Sciatic nerve (tissue), 2 donors: ENCODE results near the gene ANAPC1. TPM values are rescaled to one million over a fixed set of nuclear protein-coding genes. Genes with fewer than 3 reads are reported as not detected.
"Not testable (repeated sequence)": the region's sequence is repeated elsewhere in the genome, so short reads cannot be mapped to it uniquely, and the experiment has no call there.

Experiments
- ATAC-seq: fragments of 200-7000 bp; cut with Tn5 transposase; one replicate; pipeline ENCODE4 v1.9.1; 2020; ENCODE audit warnings: mild to moderate bottlenecking, moderate library complexity
- DNase-seq: peaks from one replicate; pipeline ENCODE4 v3.0.0-alpha.2; 2020; ENCODE audit warnings: low spot score
- intact Hi-C: fragments of 100-400 bp; cut with DNase I; formaldehyde crosslinking; loops from one replicate; pipeline ENCODE4 v1.14.2; 2022
- total RNA-seq: library from RNA; stranded (reverse); fragmentation: NEBNext Ultra II Directional; extraction: Animal tissue kit (Norgen Biotek cat#: 25700); gene quantifications from one replicate; pipeline ENCODE4 v1.2.1, GENCODE V29; 2021
- donor health status: DM: no; HTN: no; CAD: no.
- donor health status: DM: no; HTN: no; CAD: no.

ANAPC1 gene
- total RNA-seq, 1 donor from 2014 or later: 35.6 TPM

DNA sequence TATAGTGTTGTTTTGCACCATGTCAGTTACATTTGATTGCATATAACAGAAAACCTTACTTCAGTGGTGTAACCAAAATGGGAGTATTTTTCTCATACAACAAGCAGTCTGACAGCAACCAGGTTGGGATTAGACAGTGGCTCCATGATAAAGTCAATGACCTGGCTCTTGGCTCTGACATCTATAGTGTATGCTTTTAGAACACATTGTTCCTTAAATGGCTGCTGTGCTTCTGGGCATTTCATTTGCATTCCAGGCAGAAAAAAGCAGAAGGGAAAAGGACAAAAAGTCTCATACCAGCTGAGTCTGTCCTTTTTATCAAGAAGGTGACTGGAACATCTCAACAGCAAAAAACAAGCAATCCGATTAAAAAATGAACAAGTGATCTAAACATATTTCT lies 24.6 kb upstream of the ANAPC1 start:
- intact Hi-C loops: no loop called here
- DNase-seq (no peak), ATAC-seq (no peak)

DNA sequence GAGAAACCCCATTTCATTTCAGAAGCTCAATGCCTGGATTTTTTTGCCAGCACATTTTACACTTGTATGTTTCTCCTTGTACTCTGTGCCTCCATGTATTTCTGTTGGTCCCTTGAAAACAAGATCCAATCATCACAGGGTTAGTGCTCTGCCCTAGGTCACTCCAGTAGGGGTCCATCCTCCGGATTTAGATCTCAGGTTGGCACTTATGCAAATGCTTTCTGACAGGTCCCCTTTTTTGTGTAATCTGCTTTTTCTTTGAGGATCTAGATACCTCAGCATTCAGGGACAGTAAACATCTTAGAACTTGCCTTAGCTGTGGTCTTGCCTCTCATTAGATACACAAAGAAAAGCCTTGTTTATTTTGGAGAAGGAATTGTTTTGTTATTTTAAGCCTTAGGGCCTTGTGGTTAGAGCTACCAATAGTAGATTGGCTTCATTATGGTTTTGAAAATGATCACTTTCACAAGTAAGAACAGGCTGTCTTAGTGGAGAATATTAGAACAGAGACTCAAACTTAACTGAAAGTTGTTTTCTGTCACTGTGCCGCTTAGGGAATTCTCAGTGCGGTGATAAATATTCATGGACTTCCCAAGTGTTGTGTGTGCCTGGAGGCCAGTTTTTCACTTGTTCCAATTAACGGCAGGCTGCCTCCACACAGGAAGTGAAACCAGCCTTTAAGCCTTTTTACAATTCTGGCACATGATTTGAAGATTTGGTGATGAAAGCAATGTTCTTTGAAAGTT lies 22.2 kb upstream of the ANAPC1 start:
- DNase-seq (no peak), ATAC-seq (peak; percentile 87)
- intact Hi-C loops: no loop called here

DNA sequence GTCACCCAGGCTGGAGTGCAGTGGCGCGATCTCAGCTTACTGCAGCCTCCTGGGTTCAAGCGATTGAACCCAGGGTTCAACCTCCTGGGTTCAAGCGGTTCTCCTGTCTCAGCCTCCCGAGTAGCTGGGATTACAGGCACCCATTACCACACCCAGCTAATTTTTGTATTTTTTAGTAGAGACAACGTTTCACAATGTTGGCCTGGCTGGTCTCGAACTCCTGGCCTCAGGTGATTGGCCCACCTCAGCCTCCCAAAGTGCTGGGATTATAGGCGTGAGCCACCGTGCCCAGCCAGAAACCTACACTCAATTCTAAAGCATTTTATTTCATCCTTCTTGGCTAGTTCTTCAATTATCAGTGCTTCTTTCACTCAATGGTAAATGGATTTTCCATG lies 21.5 kb upstream of the ANAPC1 start:
- intact Hi-C loops, ATAC-seq, DNase-seq: not testable (repeated sequence)

DNA sequence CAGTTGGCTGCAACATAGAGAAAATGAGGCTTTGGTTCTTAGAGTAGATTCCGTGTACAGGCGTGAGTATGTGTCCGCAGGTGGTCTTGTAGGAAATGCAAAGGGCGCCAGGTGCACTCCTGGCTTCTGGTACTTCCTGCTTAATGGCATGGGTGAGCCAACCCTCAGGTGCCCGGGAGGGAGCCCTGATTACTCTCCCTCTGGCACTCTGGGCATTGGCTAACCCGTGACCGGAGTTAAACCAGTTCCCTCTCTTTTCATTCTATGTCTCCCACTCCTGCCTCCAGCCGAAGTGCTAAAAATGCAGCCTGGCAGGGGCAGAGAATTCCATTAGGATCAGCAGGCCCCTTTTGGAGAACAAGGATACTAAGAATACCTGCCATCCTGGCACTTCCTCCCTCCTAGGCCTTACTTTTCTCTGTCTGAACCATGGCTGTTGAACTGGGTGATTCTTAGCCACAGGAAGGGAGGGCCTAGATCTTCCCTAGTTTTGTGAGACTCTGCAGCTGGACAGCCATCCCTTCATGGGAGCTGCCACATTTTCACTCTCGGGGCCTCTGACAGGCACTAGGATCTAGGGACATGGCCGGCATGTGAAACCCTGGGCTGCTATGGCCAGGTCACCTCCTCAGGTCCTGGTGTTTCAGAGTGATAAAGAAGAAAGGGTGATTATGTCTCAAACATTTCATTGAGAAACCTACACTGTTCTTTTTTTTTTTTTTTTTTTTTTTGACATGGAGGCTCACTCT lies 20.9 kb upstream of the ANAPC1 start:
- DNase-seq (no peak), ATAC-seq (no peak)
- intact Hi-C loops: no loop called here

DNA sequence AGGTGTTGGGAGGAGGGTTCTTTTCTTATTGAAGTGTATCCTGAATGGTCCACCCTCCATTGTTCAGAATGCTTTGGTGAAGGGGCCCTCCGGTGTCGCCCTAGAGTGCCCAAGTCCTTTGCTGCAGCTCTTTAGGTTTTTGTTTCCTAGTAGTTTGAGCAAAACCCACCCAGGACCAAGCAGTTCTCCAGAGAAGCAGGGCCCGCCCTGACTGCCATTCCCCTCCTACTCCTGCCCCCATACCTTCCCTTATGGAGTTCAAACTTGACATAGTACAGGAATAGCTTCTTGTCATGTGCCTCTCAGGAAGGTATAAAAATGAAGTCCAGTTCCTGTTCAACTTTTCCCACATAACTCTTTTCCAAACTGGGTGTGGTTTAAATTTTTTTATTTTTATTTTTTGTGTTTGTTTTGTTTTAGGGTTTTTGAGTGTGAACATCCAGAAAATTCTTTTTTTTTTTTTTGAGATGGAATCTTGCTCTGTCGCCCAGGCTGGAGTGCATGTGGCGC lies 20.0 kb upstream of the ANAPC1 start:
- ATAC-seq (no peak), DNase-seq (no peak)
- intact Hi-C loops: no loop called here

DNA sequence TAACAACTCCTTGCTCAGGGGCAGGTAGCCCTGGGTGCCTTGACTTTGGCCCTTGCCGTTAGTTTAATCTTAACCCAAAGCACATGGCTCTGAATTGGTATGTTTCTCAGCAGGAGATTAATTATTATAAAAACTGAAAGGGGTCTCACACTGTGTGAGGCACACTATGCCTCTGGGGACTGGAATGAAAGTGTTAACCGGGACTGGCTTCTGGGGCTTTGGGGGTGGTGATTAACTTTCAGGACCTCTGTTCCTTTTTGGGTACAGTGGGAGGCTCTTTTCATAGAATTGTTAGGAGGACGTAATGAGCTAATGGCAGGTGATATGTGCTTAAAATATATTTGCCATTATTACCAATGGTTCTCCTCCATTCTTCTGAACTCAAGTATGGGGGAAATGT lies 19.5 kb upstream of the ANAPC1 start:
- intact Hi-C loops: no loop called here
- DNase-seq (no peak), ATAC-seq (no peak)

DNA sequence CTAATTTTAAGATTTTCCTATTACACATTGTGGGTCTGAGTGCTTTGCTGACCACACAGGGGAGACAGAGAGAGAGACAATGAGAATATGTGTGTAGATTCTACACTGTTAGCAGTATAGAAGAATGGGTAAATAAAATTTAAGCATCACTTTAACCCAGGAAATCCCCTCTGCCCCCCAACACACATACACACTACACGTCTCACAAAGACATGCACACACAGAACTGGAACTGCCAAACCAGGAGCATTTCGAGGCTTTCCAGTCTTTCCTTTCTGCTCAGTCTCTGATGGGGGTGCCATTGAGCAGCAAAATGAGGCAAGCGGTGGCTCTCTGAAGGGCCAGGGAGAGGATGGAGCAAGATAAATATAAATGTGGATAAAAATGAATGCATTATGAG lies 16.9 kb upstream of the ANAPC1 start:
- intact Hi-C loops: no loop called here
- no peak for DNase-seq
- no peak for ATAC-seq

DNA sequence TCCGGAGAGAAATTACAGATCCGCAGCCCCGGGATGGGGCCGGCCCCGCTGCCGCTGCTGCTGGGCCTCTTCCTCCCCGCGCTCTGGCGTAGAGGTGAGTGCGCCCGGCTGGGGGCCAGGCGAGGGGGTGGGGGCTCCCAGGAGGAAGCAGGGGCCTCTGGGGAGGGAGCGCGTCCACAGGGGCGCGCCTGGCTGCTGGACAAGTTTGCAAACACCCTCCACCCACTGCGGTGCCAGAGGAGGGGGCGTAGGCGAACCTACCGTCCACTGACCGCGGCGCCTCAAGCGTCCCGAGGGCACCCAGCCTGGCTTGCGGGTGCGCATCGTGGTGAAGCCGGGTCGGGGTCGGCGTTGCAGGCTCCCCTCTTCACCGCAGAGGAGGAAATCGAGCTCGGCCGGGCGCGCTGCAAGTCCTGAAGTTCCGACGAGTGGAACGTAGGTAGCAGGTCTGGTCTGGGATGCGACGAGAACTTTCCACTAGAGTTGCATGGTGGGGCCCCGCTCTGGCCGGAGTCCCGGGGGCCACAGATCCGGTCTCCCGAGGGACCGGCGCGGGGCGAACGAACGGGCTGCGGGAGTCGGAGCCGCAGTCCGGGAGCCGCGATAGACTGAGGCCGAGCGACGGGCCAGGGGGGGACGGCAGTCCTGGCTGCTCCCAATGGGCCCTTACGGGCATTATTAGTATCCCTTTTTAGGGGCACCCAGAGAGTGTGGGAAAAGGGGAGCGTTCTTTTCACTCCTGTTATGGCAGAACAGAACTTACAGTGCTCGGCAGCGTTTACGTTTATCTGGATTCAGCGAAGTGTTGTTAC lies 14.9 kb upstream of the ANAPC1 start:
- peak; percentile 29 for ATAC-seq
- intact Hi-C loops: loop anchor here (5.0 kb wide), 1 partner anchor 148 kb away; no protein-coding TSS in a partner anchor
- DNase-seq: peak; percentile 71

DNA sequence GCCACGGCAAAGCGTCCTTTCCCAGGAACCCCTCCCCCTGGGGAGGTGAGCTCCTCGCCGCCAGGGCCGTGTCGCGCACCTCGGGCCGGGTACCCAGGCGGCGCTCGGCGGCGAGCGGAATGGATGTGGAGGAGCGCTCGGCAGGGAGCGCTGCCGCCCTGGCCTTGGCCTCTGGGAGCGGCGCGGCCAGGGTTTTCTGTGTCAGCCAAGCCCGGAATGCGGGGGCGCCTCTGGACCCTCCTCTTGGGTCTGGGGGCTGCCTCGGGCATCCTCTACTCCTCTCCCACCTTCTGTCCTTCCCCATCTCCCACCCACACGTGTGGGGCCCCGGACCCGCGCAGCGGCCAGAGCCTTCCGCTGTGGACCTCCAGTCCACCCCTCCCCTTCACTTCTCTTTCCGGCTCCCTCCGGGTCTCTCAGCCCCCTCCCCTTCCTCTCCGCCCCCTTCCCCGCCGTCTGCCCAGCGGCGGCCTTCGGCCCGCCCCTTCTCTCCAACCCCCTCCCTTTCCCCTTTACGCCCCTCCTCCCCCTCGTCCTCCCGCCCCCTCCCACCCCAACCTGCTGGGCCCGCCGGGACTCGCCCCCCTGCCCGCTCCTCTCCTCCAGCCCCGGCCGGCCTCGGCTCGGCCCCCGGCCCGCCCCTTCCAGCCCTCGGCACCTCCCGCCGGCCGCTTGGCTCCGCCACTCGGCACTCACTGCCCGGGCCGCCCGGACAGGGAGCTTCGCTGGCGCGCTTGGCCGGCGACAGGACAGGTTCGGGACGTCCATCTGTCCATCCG lies 14.1 kb upstream of the ANAPC1 start, which contains the start of gene MERTK:
MERTK (plus strand) TSS at position 684 of the 779 bp plus-strand sequence. CDS start 129 bp downstream, outside the sequence.
- DNase-seq: peak; percentile 89

DNA sequence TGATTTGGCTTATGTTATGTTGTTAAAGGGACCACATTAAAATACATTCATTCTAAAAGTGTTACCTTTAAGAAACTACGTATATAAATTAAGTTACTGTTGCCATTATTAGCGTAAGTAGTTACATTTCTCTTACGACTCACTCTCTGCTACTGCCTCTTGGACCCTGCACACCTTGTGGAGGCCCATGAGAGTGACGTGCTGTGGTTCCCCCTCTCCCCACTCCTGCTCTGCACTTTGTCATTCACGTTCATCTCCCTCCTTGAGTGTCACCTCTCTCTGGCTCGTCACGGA lies 13.6 kb upstream of the ANAPC1 start:
- ATAC-seq: peak; percentile 1

More for the DNA sequence above, 14.1 kb upstream of the ANAPC1 start, which contains the start of gene MERTK:
- intact Hi-C loops: loop anchor here (5.0 kb wide), 1 partner anchor 149 kb away; no protein-coding TSS in a partner anchor
- peak; percentile 90 for ATAC-seq

DNA sequence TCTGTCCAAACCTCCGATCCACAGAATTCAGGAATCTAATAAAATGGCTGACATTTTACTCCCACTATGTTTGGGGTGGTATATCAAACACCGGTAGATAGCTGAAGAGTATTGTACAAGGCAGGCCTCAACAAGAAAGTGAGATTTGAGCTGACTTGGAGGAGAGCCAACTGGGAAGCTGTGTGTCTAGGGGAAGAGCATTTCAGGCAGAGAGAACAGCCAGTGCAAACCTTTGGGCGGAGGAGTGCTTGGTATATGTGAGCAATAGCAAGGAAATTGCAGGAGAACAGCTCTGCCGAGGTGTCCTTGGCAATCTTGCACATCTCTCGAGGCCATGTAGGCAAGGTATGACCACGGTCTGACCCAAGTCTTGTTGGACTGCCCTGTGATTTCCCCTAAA lies 12.6 kb upstream of the ANAPC1 start:
- ATAC-seq (no peak), DNase-seq (no peak)
- intact Hi-C loops: loop anchor here (5.0 kb wide), 1 partner anchor 151 kb away; no protein-coding TSS in a partner anchor

More for the DNA sequence above, 13.6 kb upstream of the ANAPC1 start:
- intact Hi-C loops: loop anchor here (5.0 kb wide), 1 partner anchor 150 kb away; no protein-coding TSS in a partner anchor
- no peak for DNase-seq

DNA sequence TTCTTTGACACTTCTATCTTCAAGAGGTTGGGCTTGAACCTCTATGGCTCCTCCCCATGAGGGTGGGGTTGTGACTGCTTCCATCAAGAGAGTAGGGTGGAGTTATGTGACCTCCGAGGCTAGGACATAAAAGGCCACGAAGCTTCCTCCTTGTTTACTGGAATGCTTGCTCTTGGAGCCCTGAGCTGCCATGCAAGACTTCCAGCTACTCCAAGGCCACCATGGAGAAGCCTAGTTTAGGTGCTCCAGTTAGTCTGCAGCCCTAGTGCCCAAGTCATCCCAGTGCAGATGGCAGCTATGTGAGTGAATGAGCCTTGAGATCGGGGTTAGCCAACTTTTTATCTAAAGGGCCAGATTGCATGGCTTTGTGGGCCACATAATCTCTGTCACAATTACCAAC lies 12.0 kb upstream of the ANAPC1 start:
- no peak for DNase-seq
- intact Hi-C loops: loop anchor here (5.0 kb wide), 1 partner anchor 151 kb away; no protein-coding TSS in a partner anchor
- no peak for ATAC-seq

DNA sequence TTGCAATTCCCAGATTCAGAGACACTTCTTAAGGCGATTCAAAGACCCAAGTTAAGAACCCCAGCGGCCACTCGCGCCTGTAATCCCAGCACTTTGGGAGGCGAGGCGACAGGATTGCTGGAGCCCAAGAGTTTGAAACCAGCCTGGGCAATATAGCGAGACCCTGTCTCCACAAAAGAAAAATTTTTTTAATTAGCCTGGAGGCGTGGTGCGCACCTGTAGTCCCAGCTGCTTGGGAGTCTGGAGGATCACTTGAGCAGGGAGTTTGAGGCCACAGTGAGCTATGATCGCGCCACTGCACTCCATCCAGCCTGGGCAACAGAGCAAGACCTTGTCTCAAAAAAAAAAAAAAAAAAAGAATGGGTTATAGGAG lies 585 bp upstream of the ANAPC1 start:
- DNase-seq (no peak), ATAC-seq (no peak)
- intact Hi-C loops: no loop called here

DNA sequence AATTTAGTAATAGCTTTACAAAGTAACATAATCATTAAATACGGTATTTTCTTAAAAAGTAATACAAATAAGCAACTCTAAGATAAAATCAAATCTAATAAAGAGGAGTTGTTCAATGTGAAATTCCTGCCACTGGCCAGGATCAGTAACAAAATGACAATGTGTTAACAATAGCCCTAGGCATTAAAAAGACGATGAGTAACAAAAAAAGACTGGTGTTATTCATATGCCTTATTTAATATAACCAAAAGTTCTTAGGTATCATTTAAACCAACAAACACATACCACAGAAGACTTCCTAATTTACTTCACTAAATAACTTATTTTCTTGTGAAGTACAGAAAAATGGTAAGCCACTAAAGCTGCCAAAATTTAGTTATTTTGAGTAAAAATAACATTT lies 11.2 kb downstream of the ANAPC1 start:
- intact Hi-C loops, DNase-seq, ATAC-seq: not testable (repeated sequence)

DNA sequence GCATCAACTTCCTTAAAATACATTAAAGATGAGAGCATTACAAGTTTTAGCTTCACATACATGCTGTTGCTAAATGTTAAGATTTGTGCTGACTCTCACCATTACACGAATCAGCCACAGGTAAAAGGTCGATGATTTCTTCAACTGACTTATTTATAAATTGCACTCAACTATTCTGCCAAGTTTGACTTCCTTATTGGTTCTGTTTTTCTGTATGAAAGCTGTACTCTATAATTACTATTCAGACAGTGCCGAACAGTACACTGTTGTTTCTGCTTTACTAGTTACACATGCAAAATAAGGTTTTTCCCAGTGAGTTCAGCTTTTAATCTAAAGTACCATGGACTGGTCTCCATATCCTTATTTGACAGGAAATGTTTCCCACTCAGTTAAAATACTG lies 18.9 kb downstream of the ANAPC1 start:
- ATAC-seq, intact Hi-C loops, DNase-seq: not testable (repeated sequence)

DNA sequence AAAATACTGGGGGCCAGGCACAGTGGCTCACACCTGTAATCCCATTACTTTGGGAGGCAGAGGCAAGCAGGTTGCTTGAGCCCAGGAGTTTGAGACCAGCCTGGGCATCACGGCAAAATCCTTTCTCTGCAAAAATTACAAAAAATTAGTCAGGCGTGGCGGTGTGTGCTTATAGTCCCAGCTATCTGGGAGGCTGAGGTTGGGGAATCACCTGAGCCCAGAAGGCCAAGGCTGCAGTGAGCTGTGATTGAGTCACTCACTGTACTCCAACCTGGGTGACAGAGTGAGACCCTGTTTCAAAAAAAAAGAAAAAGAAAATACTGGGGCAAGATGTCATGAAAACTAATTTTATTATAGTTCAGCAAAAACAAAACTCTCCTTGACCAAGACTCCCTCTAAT lies 24.0 kb downstream of the ANAPC1 start:
- ATAC-seq, intact Hi-C loops, DNase-seq: not testable (repeated sequence)

DNA sequence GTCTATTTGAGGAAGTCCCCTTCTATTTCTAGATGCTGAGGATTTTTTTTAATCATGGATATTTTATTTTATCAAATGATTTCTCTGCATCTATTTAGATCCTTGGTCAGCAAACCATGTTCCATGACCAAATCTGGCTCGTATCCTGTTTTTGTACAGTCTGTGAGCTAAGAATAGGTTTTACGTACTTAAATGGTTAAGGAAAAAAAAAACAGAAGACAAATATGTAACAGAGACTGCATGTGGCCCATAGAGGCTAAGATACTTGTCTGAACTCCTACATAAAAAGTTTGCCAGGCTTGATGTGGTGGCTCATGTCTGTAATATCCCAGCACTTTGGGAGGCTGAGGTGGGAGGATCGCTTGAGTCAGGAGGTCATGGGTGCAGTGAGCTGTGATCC lies 31.4 kb downstream of the ANAPC1 start:
- DNase-seq, intact Hi-C loops, ATAC-seq: not testable (repeated sequence)

DNA sequence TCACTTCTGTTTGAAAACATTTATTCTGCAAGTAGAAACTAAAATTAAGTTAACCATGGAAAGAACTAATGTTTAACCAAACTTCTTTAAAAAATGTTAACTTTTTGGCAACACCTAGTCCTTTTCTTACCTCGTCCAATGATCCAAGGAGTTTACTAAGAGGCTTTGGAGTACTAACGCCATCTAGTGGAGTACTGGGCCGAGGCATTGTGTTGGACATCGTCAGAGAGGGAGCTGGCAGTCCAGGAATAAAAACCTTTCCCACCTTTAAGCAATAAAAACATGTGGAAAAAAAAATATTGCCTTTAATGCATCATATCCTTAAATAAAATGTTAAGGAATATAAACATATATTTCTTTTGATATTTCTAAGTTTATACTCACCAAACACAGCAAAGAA lies 33.3 kb downstream of the ANAPC1 start:
- DNase-seq, intact Hi-C loops, ATAC-seq: not testable (repeated sequence)
